Suprapubic skin (tissue), 4 donors: ENCODE results near the gene CCNA2.

ENCODE experiments used
- EP300 ChIP-seq: sonication (generic); formaldehyde crosslinking; IDR thresholded peaks from one replicate; pipeline ENCODE4 v1.6.1; 2017; ENCODE audit warnings: antibody characterized with exemption
- POLR2A ChIP-seq, 2 donors: fragments of 450-650 bp; IDR thresholded peaks; one replicate each; pipeline ENCODE4 v1.6.1; 2017; ENCODE audit warnings: antibody characterized with exemption in 2 of 2, mild to moderate bottlenecking in 2 of 2, moderate library complexity in 2 of 2
- POLR2AphosphoS5 ChIP-seq, 3 donors: sonication (generic); formaldehyde crosslinking; IDR thresholded peaks; one replicate each; pipeline ENCODE4 v1.6.1; 2017; ENCODE audit warnings: antibody characterized with exemption in 3 of 3
- TF ChIP-seq, protein P1 (sequence below), 2 donors: fragments of 200-600 bp in 1 of 2; fragments of 450-650 bp in 1 of 2; sonication (generic) in 1 of 2; IDR thresholded peaks; one replicate each; pipeline ENCODE4 v1.5.1; 2016 to 2019; ENCODE audit warnings: antibody characterized with exemption in 2 of 2, mild to moderate bottlenecking in 1 of 2, moderate library complexity in 1 of 2

DNA sequence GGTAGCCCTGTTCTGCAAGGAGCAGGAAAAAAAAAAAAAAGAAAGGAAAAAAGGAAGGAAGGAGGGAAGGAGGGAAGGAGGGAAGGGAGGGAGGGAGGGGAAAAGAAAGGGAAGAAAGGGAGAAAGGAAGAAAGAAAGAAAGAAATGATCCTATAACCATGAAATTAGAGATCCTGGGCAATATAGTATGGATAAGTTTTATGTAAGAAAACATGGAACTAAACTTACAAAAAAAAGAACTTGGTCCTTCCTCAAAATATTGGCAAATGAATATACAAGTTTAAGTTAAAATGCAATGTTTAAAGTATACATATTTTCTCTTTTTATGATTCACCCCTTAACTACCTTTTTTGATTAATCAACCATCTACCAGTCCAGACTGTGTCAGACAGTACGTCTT lies 27.7 kb upstream of the CCNA2 start:
- TF ChIP-seq, protein P1, sequence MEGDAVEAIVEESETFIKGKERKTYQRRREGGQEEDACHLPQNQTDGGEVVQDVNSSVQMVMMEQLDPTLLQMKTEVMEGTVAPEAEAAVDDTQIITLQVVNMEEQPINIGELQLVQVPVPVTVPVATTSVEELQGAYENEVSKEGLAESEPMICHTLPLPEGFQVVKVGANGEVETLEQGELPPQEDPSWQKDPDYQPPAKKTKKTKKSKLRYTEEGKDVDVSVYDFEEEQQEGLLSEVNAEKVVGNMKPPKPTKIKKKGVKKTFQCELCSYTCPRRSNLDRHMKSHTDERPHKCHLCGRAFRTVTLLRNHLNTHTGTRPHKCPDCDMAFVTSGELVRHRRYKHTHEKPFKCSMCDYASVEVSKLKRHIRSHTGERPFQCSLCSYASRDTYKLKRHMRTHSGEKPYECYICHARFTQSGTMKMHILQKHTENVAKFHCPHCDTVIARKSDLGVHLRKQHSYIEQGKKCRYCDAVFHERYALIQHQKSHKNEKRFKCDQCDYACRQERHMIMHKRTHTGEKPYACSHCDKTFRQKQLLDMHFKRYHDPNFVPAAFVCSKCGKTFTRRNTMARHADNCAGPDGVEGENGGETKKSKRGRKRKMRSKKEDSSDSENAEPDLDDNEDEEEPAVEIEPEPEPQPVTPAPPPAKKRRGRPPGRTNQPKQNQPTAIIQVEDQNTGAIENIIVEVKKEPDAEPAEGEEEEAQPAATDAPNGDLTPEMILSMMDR (IDR thresholded peaks at IDR 0.05) = no peak
- TF ChIP-seq POLR2A (IDR thresholded peaks at IDR 0.05) (no peak), EP300 (no peak), POLR2AphosphoS5 (IDR thresholded peaks at IDR 0.05) (no peak)
